ENCODE measurements around the gene SIRT2. TPM values are rescaled to one million over a fixed set of nuclear protein-coding genes. Genes with fewer than 3 reads are reported as not detected.

The SIRT2 gene
- total RNA-seq, 4 donors from 2014 or later: 90.4 to 100 (median 96.2) TPM

DNA sequence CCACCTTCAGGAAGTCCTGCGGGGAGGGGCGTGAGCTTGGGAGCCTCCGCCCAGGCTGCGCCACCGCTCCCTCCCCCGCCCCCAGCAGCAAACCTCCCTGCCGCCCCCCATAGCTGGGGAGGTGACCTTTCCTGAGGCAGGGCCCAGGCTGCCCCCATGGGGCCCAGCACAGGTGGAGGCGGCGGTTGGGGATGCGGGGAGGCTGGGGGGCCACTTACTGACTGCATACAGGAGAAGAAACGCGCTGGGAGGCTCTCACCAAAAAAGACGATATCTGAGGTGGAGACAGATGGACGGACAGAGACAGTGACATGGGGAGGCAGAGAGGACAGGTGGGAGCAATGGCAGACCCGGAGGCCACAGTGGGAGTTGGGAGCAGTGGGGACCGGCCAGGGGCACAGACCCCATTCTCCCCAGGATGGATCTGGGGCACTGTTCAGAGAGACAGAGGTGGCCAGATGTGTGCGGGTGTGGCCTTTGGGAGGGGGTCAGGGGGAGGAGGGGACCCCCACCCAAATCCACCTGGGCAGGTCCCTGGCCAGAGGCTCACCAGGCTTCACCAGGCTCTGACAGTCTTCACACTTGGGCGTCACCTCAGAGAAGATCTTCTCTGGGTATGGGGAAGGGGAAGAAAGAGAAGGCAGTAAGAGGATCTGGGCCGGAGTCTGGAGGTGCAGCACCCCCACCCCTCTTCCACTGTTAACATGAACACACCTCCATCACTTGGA, 18.4 kb downstream of the SIRT2 start:
- 89% methylated on average over 14 of the region's 19 CpGs for WGBS
- Histone ChIP-seq H3K27me3 (no peaks in the 10 kb centered on the region), H3K9me3 (no peaks in the 10 kb centered on the region), H3K27ac (no peak overlapping the region), H3K4me3 (no peak overlapping the region), H3K36me3 (peaks cover 52% of the 10 kb centered on the region), H3K4me1 (peaks cover 3% of the 10 kb centered on the region)
- no peak for TF ChIP-seq POLR2A (IDR thresholded peaks at IDR 0.05)
- TF ChIP-seq EP300 (IDR thresholded peaks at IDR 0.05): no peak
- TF ChIP-seq, protein P1, sequence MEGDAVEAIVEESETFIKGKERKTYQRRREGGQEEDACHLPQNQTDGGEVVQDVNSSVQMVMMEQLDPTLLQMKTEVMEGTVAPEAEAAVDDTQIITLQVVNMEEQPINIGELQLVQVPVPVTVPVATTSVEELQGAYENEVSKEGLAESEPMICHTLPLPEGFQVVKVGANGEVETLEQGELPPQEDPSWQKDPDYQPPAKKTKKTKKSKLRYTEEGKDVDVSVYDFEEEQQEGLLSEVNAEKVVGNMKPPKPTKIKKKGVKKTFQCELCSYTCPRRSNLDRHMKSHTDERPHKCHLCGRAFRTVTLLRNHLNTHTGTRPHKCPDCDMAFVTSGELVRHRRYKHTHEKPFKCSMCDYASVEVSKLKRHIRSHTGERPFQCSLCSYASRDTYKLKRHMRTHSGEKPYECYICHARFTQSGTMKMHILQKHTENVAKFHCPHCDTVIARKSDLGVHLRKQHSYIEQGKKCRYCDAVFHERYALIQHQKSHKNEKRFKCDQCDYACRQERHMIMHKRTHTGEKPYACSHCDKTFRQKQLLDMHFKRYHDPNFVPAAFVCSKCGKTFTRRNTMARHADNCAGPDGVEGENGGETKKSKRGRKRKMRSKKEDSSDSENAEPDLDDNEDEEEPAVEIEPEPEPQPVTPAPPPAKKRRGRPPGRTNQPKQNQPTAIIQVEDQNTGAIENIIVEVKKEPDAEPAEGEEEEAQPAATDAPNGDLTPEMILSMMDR (IDR thresholded peaks at IDR 0.05): no peak
- TF ChIP-seq POLR2AphosphoS5 (IDR thresholded peaks at IDR 0.05): no peak
- no peak for DNase-seq (ENCODE audit: low spot score in 2 of 2)

DNA sequence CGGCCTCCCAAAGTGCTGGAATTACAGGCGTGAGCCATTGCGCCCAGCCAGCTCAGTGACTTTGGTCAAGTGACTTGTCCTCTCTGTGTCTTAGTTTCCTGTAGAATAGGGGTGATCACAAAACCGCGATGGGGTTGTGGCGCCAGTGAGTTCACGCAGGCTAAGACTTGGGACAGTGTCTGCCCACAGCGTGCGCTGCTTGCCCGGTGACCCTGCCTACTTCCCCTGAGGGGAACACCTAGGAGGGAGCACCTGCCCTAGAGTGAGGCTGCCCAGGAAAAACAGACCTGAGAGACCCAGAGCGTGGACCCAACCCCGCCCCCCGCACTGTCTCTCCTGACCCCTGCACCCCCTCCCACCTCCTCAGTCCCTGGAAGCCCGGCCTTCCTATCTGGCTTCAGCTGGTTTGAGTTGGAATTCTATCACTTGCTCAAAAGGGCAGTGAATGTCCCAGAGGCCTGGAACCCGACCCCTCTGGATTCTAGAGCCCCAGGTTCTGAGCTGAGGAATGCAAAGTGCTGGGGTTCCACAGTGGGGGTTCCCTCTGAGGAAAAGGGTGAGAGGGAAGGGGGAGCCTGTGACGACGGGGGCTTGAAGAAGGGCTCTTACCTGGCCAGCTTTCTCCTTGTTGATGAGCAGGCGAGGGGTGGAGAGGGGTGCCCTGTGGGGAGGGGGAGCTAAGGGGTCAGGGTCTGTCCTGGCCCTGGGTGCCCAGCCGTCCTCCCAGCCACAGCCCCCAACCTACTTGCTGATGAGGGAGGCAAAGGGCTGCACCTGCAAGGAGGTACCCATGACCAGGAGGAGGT, 19.1 kb downstream of the SIRT2 start:
- 95% methylated on average over 12 of the region's 19 CpGs for WGBS
- Histone ChIP-seq H3K4me3 (no peak overlapping the region), H3K9me3 (no peaks in the 10 kb centered on the region), H3K27ac (no peak overlapping the region), H3K36me3 (peaks cover 52% of the 10 kb centered on the region), H3K4me1 (peaks cover 3% of the 10 kb centered on the region), H3K27me3 (no peaks in the 10 kb centered on the region)
- TF ChIP-seq, protein P1 (IDR thresholded peaks at IDR 0.05): no peak
- TF ChIP-seq POLR2AphosphoS5 (IDR thresholded peaks at IDR 0.05) (no peak), EP300 (IDR thresholded peaks at IDR 0.05) (no peak), POLR2A (IDR thresholded peaks at IDR 0.05) (no peak)
- no peak for DNase-seq (ENCODE audit: low spot score in 2 of 2)

DNA sequence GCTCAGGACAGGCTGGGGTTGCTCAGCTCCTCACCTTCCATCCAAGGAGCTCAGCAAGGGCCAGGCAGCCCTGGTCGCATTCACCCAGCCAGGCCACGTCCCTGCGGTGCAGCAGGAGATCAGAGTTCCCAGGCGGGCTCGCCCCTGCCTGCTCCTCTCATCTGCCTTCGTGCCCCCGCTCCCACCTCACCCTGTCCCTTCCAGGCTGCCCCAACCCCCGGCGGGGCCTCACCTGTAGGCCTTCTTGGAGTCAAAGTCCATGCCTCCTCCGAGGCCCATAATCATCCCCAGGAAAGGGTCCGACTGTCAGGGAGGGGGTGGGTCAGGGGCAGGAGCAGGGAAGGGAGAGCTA, 20.0 kb downstream of the SIRT2 start:
- H3K27ac ChIP-seq: no peak overlapping the region
- WGBS: 87% methylated on average over 11 of the region's 11 CpGs
- TF ChIP-seq POLR2A (IDR thresholded peaks at IDR 0.05) (no peak), POLR2AphosphoS5 (IDR thresholded peaks at IDR 0.05) (no peak), EP300 (IDR thresholded peaks at IDR 0.05) (no peak)
- TF ChIP-seq, protein P1 (IDR thresholded peaks at IDR 0.05): no peak

DNA sequence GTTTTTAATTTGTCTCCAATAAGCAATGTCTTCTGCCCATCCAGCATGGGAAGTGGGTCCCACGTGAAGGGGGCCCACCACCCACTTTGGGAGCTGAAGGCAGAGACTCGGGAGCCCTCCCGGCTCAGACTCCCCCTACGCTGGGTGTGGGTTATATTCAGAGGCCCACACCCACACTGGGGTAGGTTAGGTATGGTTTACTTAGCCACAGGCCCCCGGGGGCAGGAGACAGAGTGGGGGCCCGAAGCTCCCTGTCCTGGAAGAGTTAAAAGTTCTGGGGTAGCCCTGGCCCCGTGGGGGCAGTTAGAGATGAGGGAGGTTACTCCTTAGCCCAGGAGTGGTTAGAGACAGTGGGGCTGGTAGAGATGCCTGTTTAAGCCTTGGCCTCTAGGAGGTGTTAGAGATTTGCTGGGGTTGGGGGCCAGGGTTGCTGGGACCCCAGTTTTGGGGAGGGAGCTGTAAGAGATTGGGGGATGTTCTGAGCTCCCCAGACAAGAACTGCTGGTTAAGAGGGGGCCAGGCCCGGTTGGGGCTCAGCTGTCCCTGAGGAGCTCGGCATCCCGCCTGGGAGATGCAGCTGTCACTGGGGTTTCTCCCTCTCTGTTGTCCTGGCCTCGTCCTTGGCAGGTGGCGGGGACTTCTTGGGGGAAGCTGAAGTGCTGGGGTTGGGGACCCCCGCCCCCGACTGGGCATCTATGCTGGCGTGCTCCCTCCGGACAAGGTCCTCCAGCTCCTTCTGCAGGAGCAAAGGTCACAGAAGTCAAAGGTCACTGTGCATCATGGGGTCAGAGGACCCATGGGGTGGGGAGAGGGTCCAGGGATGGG, 20.6 kb downstream of the SIRT2 start:
- Histone ChIP-seq H3K4me3 (no peak overlapping the region), H3K27ac (peak overlapping the region; percentile 28), H3K27me3 (no peaks in the 10 kb centered on the region), H3K9me3 (no peaks in the 10 kb centered on the region), H3K4me1 (peaks cover 3% of the 10 kb centered on the region), H3K36me3 (peaks cover 51% of the 10 kb centered on the region)
- DNase-seq (ENCODE audit: low spot score in 2 of 2): no peak
- WGBS: 65% methylated on average over 11 of the region's 16 CpGs
- TF ChIP-seq EP300 (IDR thresholded peaks at IDR 0.05): no peak
- TF ChIP-seq POLR2A (IDR thresholded peaks at IDR 0.05): no peak
- TF ChIP-seq POLR2AphosphoS5 (IDR thresholded peaks at IDR 0.05): no peak

More for the DNA sequence above, 20.0 kb downstream of the SIRT2 start:
- Histone ChIP-seq H3K9me3 (no peaks in the 10 kb centered on the region), H3K4me1 (peaks cover 3% of the 10 kb centered on the region), H3K27me3 (no peaks in the 10 kb centered on the region), H3K36me3 (peaks cover 52% of the 10 kb centered on the region), H3K4me3 (no peak overlapping the region)
- no peak for DNase-seq (ENCODE audit: low spot score in 2 of 2)

DNA sequence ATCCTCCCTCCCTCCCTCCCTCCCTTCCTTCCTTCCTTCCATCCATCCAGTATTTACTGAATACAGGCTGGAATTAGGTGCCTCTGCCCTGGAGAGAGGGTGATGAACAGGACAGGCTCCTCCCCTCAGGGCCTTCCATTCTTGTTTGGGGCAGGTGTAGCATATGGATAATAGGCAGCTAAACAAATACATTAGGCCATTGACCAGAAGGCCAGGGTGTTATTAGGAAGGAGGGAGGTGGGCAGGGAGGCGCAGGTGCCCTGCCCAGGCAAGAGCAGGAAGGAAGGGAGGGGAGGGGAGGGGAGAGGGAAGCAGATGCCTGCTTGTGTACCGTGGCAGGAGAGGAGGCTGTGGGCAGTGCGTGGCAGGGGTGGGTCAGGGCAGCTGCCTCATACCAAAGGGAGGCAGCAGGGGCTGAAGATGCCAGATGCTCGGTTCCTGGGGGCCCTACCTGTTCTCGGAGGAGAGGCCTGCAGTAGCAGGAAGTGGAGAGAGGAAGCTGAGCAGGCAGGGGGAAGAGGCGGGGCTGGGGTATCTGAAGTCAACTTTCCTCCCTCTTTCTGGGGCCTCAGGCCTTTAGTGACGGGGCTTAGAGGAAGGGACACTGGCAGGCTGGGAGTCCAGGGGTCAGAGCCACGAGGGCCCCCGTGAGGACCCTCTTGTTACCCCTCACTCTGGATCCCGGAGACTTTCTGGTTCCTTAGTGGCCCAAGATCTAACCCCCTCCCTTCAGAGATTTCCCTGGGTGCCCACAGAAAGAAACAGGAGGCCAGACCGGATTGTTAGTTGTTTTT, 21.4 kb downstream of the SIRT2 start, which contains the start of gene RINL:
TSS of gene RINL (minus strand) at position 495 of the 794 bp plus-strand sequence. CDS start 1,533 bp downstream, outside the sequence.
- Histone ChIP-seq H3K9me3 (no peaks in the 10 kb centered on the region), H3K27ac (peak within 1 kb of the TSS; percentile 28), H3K27me3 (no peaks in the 10 kb centered on the region), H3K4me1 (peaks cover 3% of the 10 kb centered on the region), H3K4me3 (no peak within 1 kb of the TSS), H3K36me3 (peaks cover 43% of the 10 kb centered on the region)
- 37% methylated on average over 11 of the region's 11 CpGs for WGBS
- no peak for TF ChIP-seq POLR2AphosphoS5 (IDR thresholded peaks at IDR 0.05)
- TF ChIP-seq, protein P1 (IDR thresholded peaks at IDR 0.05): no peak
- no peak for TF ChIP-seq EP300 (IDR thresholded peaks at IDR 0.05)
- no peak for TF ChIP-seq POLR2A (IDR thresholded peaks at IDR 0.05)
- DNase-seq (ENCODE audit: low spot score in 2 of 2): no peak
